Spleen (tissue), 7 donors: ENCODE data around the gene BMP6.

Experiments used
- POLR2A ChIP-seq, 3 donors: fragments of 450-650 bp; IDR thresholded peaks; one replicate each; pipeline ENCODE4 v1.5.1; 2017; ENCODE audit warnings: antibody characterized with exemption in 3 of 3, mild to moderate bottlenecking in 1 of 3
- TF ChIP-seq, protein P1 (sequence below), 11 experiments: fragments of 200-600 bp in 7 of 11; fragments of 450-650 bp in 4 of 11; sonication (generic) in 4 of 11; IDR thresholded peaks in 8 of 11; conservative IDR thresholded peaks in 3 of 11; 1 replicate in 7 of 11; 2 replicates in 4 of 11; pipeline versions ENCODE4 v1.4.0 to v1.8.0; 2016 to 2021; ENCODE audit warnings: antibody characterized with exemption in 11 of 11, inconsistent platforms in 4 of 11, mild to moderate bottlenecking in 1 of 11
- donor health status: DM: no; HTN: no; CAD: no; lungs with moderate emphysema.
- donor health status: DM: no; HTN: no; CAD: no.
- donor health status: DM: no; HTN: no; CAD: no.

DNA sequence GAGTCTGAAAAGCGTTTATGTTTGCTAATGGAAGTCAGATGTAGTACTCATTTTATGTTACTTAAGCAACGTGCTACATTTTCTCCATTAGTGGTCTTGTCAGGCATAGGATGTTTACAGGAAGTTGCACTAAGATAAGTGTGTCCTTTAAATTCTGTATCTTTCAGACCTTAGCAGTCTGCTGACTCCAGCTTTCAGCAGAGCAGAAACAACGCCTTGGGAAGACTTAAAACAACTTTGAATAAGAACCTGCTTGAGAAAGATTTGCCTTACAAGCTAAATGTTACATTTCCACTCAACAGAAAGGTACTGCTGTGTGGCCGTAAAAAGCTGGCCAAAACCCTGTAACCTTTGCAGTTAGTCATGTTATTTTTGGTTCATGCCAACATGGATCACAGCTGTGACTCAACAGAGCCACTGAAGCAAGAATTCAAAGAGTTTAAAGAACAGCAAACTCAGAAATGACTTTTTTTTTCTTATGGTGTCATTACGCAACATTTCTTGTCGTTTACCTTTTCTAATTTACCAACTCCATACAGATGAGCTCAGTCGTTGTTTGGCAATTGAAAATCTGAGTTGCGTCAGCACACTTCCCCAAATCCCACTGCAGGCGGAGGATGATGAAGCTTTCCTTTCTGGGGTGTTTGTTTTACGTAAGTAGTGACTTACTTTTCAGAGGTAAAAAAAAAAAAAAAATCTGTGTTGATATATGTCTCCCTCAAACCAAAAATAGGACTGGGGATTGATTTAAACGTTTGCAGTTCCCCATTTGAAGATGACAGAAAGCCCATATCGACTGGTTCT is 27.9 kb upstream of the BMP6 start:
- TF ChIP-seq, protein P1, sequence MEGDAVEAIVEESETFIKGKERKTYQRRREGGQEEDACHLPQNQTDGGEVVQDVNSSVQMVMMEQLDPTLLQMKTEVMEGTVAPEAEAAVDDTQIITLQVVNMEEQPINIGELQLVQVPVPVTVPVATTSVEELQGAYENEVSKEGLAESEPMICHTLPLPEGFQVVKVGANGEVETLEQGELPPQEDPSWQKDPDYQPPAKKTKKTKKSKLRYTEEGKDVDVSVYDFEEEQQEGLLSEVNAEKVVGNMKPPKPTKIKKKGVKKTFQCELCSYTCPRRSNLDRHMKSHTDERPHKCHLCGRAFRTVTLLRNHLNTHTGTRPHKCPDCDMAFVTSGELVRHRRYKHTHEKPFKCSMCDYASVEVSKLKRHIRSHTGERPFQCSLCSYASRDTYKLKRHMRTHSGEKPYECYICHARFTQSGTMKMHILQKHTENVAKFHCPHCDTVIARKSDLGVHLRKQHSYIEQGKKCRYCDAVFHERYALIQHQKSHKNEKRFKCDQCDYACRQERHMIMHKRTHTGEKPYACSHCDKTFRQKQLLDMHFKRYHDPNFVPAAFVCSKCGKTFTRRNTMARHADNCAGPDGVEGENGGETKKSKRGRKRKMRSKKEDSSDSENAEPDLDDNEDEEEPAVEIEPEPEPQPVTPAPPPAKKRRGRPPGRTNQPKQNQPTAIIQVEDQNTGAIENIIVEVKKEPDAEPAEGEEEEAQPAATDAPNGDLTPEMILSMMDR (IDR thresholded peaks at IDR 0.05 in 8 of 11, conservative IDR thresholded peaks at IDR 0.05 in 3 of 11), result no peak
- no peak for TF ChIP-seq POLR2A (IDR thresholded peaks at IDR 0.05)
